Vagina (tissue), 2 donors: ENCODE results near the gene LSG1. TPM values are rescaled to one million over a fixed set of nuclear protein-coding genes. Genes with fewer than 3 reads are reported as not detected.

Experiments used
- DNase-seq, 2 donors: peaks; one replicate each; pipeline ENCODE4 v3.0.0-alpha.2; 2017; ENCODE audit errors: extremely low spot score in 2 of 2
- H3K27ac ChIP-seq: fragments of 200-600 bp; sonication (generic); one replicate; pipeline ENCODE4 v1.5.1; 2019
- H3K27me3 ChIP-seq: fragments of 200-600 bp; sonication (generic); one replicate; pipeline ENCODE4 v1.5.1; 2019
- H3K36me3 ChIP-seq, 2 donors: fragments of 200-600 bp; sonication (generic); one replicate each; pipeline ENCODE4 v1.5.1; 2017 to 2019
- H3K4me1 ChIP-seq: fragments of 200-600 bp; sonication (generic); one replicate; pipeline ENCODE4 v1.5.1; 2019
- H3K4me3 ChIP-seq, 2 donors: fragments of 200-600 bp; sonication (generic); 1 replicate in 1 of 2; 2 replicates in 1 of 2; pipeline ENCODE4 v1.5.1; 2016 to 2019
- H3K9me3 ChIP-seq: fragments of 200-600 bp; sonication (generic); one replicate; pipeline ENCODE4 v1.5.1; 2019
- POLR2A ChIP-seq, 2 donors: fragments of 450-650 bp; IDR thresholded peaks; one replicate each; pipeline ENCODE4 v1.6.1; 2017; ENCODE audit warnings: antibody characterized with exemption in 2 of 2, mild to moderate bottlenecking in 2 of 2, moderate library complexity in 2 of 2
- POLR2AphosphoS5 ChIP-seq, 2 donors: sonication (generic); formaldehyde crosslinking; IDR thresholded peaks; one replicate each; pipeline ENCODE4 v1.9.0; 2017; ENCODE audit warnings: antibody characterized with exemption in 2 of 2, mild to moderate bottlenecking in 2 of 2, low read depth in 1 of 2; ENCODE audit not compliant: insufficient read depth in 1 of 2
- intact Hi-C: fragments of 100-400 bp; cut with DNase I; formaldehyde crosslinking; loops from one replicate; pipeline ENCODE4 v1.15.1; 2023
- total RNA-seq: library from RNA; depleted of rRNA; stranded (reverse); fragments of >200 nt; gene quantifications from one replicate; pipeline ENCODE4 v1.2.3, GENCODE V29; 2016
- TF ChIP-seq, protein P1 (sequence below), 3 experiments: fragments of 450-650 bp in 2 of 3; fragments of 200-600 bp in 1 of 3; sonication (generic) in 1 of 3; IDR thresholded peaks; one replicate each; pipeline ENCODE4 v1.5.1; 2017 to 2019; ENCODE audit warnings: antibody characterized with exemption in 3 of 3, mild to moderate bottlenecking in 2 of 3, moderate library complexity in 2 of 3

Gene LSG1
- total RNA-seq, 1 donor from 2014 or later: 40.3 TPM

DNA sequence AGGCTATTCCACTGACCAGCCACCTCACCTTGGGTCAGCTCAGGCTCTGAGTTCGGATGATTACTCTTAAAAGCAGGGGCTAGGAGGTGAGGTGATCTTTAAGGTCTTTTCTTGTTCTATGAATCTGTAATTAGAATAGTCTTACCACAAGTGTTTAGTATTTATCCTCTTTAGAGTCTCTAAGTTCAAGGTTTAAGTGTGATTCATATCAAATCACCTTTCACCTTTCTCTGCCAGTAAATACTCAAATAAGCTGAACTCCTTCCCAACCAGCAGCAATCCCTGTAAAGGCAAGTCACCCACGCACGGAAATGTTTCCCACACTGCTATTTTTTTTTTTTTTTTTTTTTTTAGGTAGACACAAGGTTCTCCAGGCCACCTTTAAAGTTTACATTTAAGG is 24.2 kb downstream of the LSG1 start:
- Histone ChIP-seq H3K4me1 (no peaks in the 10 kb centered on the region), H3K4me3 (no peak overlapping the region), H3K27ac (no peak overlapping the region), H3K36me3 (peaks cover 0 to 89% of the 10 kb centered on the region in 2 donors), H3K9me3 (no peaks in the 10 kb centered on the region), H3K27me3 (no peaks in the 10 kb centered on the region)
- intact Hi-C loops: no loop called here
- DNase-seq: no peak
- TF ChIP-seq, protein P1, sequence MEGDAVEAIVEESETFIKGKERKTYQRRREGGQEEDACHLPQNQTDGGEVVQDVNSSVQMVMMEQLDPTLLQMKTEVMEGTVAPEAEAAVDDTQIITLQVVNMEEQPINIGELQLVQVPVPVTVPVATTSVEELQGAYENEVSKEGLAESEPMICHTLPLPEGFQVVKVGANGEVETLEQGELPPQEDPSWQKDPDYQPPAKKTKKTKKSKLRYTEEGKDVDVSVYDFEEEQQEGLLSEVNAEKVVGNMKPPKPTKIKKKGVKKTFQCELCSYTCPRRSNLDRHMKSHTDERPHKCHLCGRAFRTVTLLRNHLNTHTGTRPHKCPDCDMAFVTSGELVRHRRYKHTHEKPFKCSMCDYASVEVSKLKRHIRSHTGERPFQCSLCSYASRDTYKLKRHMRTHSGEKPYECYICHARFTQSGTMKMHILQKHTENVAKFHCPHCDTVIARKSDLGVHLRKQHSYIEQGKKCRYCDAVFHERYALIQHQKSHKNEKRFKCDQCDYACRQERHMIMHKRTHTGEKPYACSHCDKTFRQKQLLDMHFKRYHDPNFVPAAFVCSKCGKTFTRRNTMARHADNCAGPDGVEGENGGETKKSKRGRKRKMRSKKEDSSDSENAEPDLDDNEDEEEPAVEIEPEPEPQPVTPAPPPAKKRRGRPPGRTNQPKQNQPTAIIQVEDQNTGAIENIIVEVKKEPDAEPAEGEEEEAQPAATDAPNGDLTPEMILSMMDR (IDR thresholded peaks at IDR 0.05): no peak
- TF ChIP-seq POLR2AphosphoS5 (IDR thresholded peaks at IDR 0.05; ENCODE audit: insufficient read depth in 1 of 2, low read depth in 1 of 2) (no peak), POLR2A (IDR thresholded peaks at IDR 0.05) (no peak)

- H3K27ac ChIP-seq: no peak overlapping the region
- no peak for DNase-seq
- no peaks in the 10 kb centered on the region for H3K27me3 ChIP-seq
- no peak overlapping the region for H3K4me3 ChIP-seq
- peaks cover 0 to 63% of the 10 kb centered on the region in 2 donors for H3K36me3 ChIP-seq
- intact Hi-C loops: no loop called here
- H3K9me3 ChIP-seq: no peaks in the 10 kb centered on the region
- no peak for TF ChIP-seq POLR2A (IDR thresholded peaks at IDR 0.05)
- TF ChIP-seq, protein P1 (IDR thresholded peaks at IDR 0.05): no peak
- no peaks in the 10 kb centered on the region for H3K4me1 ChIP-seq
These were observed 29.2 kb downstream of the LSG1 start for GRCh38 chr3:194642769-194643168.

DNA sequence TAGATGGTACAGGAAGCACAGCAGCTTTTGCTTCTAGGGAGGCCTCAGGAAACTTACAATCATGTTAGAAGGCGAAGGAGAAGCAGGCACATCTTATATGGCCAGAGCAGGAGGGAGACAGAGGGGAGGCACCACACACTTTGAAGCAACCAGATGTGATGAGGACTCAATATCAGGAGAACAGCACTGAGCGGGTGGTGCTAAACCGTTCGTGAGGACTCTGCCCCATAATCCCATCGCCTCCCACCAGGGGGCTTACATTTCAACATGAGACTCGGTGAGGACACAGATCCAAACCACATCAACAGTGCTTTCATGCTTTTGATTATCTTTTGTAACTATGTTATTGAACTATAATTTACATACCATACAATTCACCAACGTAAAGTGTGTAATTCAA is 31.2 kb downstream of the LSG1 start:
- TF ChIP-seq, protein P1 (IDR thresholded peaks at IDR 0.05): no peak
- no peak for TF ChIP-seq POLR2A (IDR thresholded peaks at IDR 0.05)
- TF ChIP-seq POLR2AphosphoS5 (IDR thresholded peaks at IDR 0.05; ENCODE audit: insufficient read depth in 1 of 2, low read depth in 1 of 2): no peak

DNA sequence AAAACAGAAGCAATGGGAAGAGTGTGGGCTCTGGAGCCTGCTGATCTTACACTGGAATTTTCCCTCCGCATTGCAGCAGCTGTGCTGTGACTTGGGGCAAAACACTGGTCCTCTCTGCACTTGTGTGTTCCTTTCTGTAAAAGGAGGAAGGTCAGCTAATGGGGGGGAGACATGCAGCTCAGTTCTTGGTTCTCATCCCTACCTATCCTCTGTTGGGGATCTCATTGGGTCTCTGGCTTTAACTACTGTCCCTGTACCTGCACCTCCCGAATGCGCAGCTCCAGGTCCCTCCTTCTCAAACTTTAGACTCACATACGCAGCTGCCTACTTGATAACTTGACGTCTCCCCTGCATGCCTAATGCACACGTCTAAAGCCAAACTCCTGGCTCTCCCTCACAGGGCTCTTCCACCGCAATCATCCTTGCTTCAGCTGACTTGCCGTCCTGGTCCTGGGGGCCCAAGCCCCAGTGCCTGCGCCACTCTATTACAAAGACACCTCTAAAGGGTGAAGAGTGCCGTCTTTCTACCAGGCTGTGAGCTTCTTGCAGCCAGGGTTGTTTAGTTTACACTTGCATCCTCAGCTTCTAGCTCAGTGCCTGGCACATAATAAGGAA is 32.9 kb downstream of the LSG1 start:
- peaks cover 0 to 33% of the 10 kb centered on the region in 2 donors for H3K36me3 ChIP-seq
- DNase-seq: peak; percentile 58 to 69
- H3K4me3 ChIP-seq: no peak overlapping the region
- H3K4me1 ChIP-seq: no peaks in the 10 kb centered on the region
- intact Hi-C loops: no loop called here
- TF ChIP-seq POLR2A (IDR thresholded peaks at IDR 0.05) (no peak), POLR2AphosphoS5 (IDR thresholded peaks at IDR 0.05; ENCODE audit: insufficient read depth in 1 of 2, low read depth in 1 of 2) (no peak)
- TF ChIP-seq, protein P1 (IDR thresholded peaks at IDR 0.05): no peak
- no peak overlapping the region for H3K27ac ChIP-seq
- H3K27me3 ChIP-seq: no peaks in the 10 kb centered on the region
- no peaks in the 10 kb centered on the region for H3K9me3 ChIP-seq

More for the DNA sequence above, 31.2 kb downstream of the LSG1 start:
- no peak overlapping the region for H3K27ac ChIP-seq
- no peaks in the 10 kb centered on the region for H3K4me1 ChIP-seq
- DNase-seq: no peak
- H3K27me3 ChIP-seq: no peaks in the 10 kb centered on the region
- H3K4me3 ChIP-seq: no peak overlapping the region
- no peaks in the 10 kb centered on the region for H3K9me3 ChIP-seq
- intact Hi-C loops: no loop called here
- H3K36me3 ChIP-seq: peaks cover 0 to 47% of the 10 kb centered on the region in 2 donors

GRCh38 chr3:194637541-194638400 is 34.2 kb downstream of the LSG1 start:
- DNase-seq: peak in 1 of 2 donors; percentile 46

More at GRCh38 chr3:194637541-194638400, 34.2 kb downstream of the LSG1 start:
- no peaks in the 10 kb centered on the region for H3K27me3 ChIP-seq
- TF ChIP-seq, protein P1 (IDR thresholded peaks at IDR 0.05): no peak
- no peak for TF ChIP-seq POLR2AphosphoS5 (IDR thresholded peaks at IDR 0.05; ENCODE audit: insufficient read depth in 1 of 2, low read depth in 1 of 2)
- no peak for TF ChIP-seq POLR2A (IDR thresholded peaks at IDR 0.05)
- peaks cover under 1% of the 10 kb centered on the region for H3K4me1 ChIP-seq
- no peak overlapping the region for H3K4me3 ChIP-seq
- peaks cover 0 to 21% of the 10 kb centered on the region in 2 donors for H3K36me3 ChIP-seq
- H3K27ac ChIP-seq: no peak overlapping the region
- H3K9me3 ChIP-seq: no peaks in the 10 kb centered on the region
- intact Hi-C loops: no loop called here
